PC-9 (cell line): ENCODE results near the gene SH3PXD2A. TPM values are rescaled to one million over a fixed set of nuclear protein-coding genes. Genes with fewer than 3 reads are reported as not detected.

Source experiments
- BruUV-seq: library from RNA; stranded (reverse); fragments of 400-500 nt; replicated peaks from 2 replicates; lab custom pipeline; 2021; lab: Mats Ljungman, UMichigan
- CTCF ChIA-PET: fragments of 300-600 bp; sonication (Branson Sonifier 250); formaldehyde crosslinking; loops from one replicate; lab custom pipeline; 2022; ENCODE audit warnings: antibody characterized with exemption; lab: Charles Lee
- POLR2A ChIA-PET: fragments of 300-600 bp; sonication (Branson Sonifier 250); formaldehyde crosslinking; loops from one replicate; lab custom pipeline; 2022; ENCODE audit warnings: antibody characterized with exemption; ENCODE audit not compliant: unreplicated experiment; lab: Charles Lee
- DNase-seq, 2 experiments: peaks; one replicate each; pipeline versions ENCODE4 v3.0.0 to v3.0.0-alpha.2; 2015 to 2022; ENCODE audit warnings: mixed read lengths in 1 of 2
- H2AFZ ChIP-seq: fragments of 200-600 bp; sonication (generic); 2 replicates; pipeline ENCODE4 v1.8.1; 2017; ENCODE audit warnings: antibody characterized with exemption
- H3F3A ChIP-seq: fragments of 200-600 bp; sonication (generic); 2 replicates; pipeline ENCODE4 v1.8.1; 2017; ENCODE audit warnings: antibody characterized with exemption, mild to moderate bottlenecking, low read depth; ENCODE audit not compliant: insufficient read depth
- H3K27ac ChIP-seq: fragments of 200-600 bp; sonication (generic); 2 replicates; pipeline ENCODE4 v1.6.1; 2016; ENCODE audit warnings: mixed run types
- H3K27me3 ChIP-seq: fragments of 200-600 bp; sonication (generic); 2 replicates; pipeline ENCODE4 v1.6.1; 2016; ENCODE audit warnings: low read depth, mixed run types; ENCODE audit not compliant: insufficient read depth
- H3K36me3 ChIP-seq: fragments of 200-600 bp; sonication (generic); 2 replicates; pipeline ENCODE4 v1.6.1; 2016; ENCODE audit warnings: low read depth, mixed run types
- H3K4me1 ChIP-seq: fragments of 200-600 bp; sonication (generic); replicated peaks from 2 replicates; pipeline ENCODE4 v1.6.1; 2016; ENCODE audit warnings: mixed run types; ENCODE audit not compliant: insufficient read depth
- H3K4me2 ChIP-seq: fragments of 200-600 bp; sonication (generic); 2 replicates; pipeline ENCODE4 v1.6.1; 2017; ENCODE audit warnings: mixed run types
- H3K4me3 ChIP-seq: fragments of 200-600 bp; sonication (generic); 2 replicates; pipeline ENCODE4 v1.6.1; 2016; ENCODE audit warnings: mixed run types
- H3K79me2 ChIP-seq: fragments of 200-600 bp; sonication (generic); 2 replicates; pipeline ENCODE4 v1.6.1; 2017; ENCODE audit warnings: low read depth, mixed run types
- H3K9me2 ChIP-seq: fragments of 200-600 bp; sonication (generic); 2 replicates; pipeline ENCODE4 v1.8.1; 2017; ENCODE audit warnings: mild to moderate bottlenecking; ENCODE audit not compliant: insufficient read depth
- H3K9me3 ChIP-seq: fragments of 200-600 bp; sonication (generic); 2 replicates; pipeline ENCODE4 v1.8.1; 2016; ENCODE audit warnings: low read depth; ENCODE audit not compliant: insufficient read depth
- H4K20me1 ChIP-seq: fragments of 200-600 bp; sonication (generic); 2 replicates; pipeline ENCODE4 v1.8.1; 2017; ENCODE audit not compliant: insufficient read depth
- EZH2 ChIP-seq: fragments of 200-600 bp; sonication (generic); IDR thresholded peaks from 2 replicates; pipeline ENCODE4 v1.8.0; 2017; ENCODE audit warnings: antibody characterized with exemption, low read depth
- intact Hi-C: fragments of 100-400 bp; cut with micrococcal nuclease; formaldehyde crosslinking; loops from one replicate; pipeline ENCODE4 v1.10.0; 2022; ENCODE audit not compliant: unreplicated experiment
- total RNA-seq: library from RNA; stranded (reverse); gene quantifications from 2 replicates; pipeline ENCODE4 v1.2.3, GENCODE V29; 2021
- TF ChIP-seq, protein P1 (sequence below): fragments of 200-600 bp; sonication (generic); conservative IDR thresholded peaks from 2 replicates; pipeline ENCODE4 v1.6.1; 2017; ENCODE audit warnings: mixed run types, antibody characterized with exemption, mild to moderate bottlenecking, moderate library complexity

The SH3PXD2A gene
- total RNA-seq, 1 experiment from 2014 or later: 12.5 TPM

DNA sequence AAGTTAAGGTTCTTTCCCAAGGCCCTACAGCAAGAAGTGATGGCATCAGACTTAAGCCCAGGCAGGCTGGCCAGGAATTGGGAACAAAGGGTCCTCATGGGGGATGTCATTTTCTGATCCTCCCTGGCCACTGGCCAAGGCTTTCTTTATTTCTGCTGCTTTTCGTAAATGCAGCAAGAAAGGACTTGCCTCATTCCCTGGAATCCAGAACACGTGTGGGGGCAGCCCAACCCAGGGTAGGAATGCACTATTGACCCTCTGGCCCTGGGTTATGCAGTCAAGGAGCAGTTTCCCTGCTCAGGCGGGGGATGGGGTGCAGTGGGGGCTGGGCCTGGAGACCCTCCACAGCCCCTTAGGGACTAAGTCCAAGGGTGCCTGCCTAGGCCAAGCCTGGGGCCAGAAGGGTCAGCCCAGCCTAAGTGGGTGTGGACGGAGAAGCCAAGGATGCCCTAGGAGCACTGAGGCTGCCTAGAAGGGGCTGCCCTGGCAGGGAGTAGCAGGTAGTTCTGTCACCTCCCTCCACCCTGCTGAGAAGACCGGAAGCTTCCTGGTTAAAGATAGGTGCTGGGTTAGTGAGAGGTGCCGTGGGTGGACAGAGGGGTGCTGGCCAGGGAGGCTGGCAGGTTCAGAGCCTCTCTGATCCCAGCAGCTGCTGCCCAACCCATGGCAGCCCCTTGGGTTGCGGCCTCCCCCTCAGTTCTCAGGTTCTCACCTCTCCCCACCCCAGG lies 179.2 kb downstream of the SH3PXD2A start:
- ChIA-PET POLR2A (no interaction called here), CTCF (no interaction called here)
- H3K4me2 ChIP-seq: no peak overlapping the region
- H3K27me3 ChIP-seq: no peaks in the 10 kb centered on the region
- BruUV-seq: no TSS peak
- no peak overlapping the region for H3K4me3 ChIP-seq
- no peaks in the 10 kb centered on the region for H3K36me3 ChIP-seq
- H3K27ac ChIP-seq: no peak overlapping the region
- TF ChIP-seq, protein P1, sequence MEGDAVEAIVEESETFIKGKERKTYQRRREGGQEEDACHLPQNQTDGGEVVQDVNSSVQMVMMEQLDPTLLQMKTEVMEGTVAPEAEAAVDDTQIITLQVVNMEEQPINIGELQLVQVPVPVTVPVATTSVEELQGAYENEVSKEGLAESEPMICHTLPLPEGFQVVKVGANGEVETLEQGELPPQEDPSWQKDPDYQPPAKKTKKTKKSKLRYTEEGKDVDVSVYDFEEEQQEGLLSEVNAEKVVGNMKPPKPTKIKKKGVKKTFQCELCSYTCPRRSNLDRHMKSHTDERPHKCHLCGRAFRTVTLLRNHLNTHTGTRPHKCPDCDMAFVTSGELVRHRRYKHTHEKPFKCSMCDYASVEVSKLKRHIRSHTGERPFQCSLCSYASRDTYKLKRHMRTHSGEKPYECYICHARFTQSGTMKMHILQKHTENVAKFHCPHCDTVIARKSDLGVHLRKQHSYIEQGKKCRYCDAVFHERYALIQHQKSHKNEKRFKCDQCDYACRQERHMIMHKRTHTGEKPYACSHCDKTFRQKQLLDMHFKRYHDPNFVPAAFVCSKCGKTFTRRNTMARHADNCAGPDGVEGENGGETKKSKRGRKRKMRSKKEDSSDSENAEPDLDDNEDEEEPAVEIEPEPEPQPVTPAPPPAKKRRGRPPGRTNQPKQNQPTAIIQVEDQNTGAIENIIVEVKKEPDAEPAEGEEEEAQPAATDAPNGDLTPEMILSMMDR: no peak
- no peak for TF ChIP-seq EZH2
- H3K9me2 ChIP-seq: no peaks in the 10 kb centered on the region
- no peaks in the 10 kb centered on the region for H3F3A ChIP-seq
- DNase-seq: no peak
- H4K20me1 ChIP-seq: no peaks in the 10 kb centered on the region
- no peaks in the 10 kb centered on the region for H3K4me1 ChIP-seq
- H3K79me2 ChIP-seq: no peaks in the 10 kb centered on the region
- intact Hi-C loops: no loop called here
- H2AFZ ChIP-seq: no peak overlapping the region
- no peaks in the 10 kb centered on the region for H3K9me3 ChIP-seq

DNA sequence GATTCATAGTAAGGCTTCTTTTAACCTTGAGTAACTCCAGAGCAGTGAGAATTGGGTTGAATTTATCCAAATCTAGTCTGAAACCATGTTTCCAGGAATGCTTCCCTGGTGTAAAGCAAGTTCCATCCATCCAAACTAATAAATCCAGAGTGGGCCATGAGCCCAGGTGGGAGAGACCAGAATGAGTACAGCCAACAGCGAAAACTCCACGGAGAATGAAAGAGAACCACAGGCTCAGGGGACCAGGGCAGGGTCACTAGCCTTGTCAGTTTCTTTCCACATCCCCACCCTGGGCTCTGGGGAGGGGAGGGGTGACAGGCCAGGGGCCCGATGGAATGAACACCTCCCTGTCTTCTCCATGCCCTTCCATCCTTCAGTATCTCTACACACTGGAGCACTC lies 181.8 kb downstream of the SH3PXD2A start:
- H3K4me1 ChIP-seq: no peaks in the 10 kb centered on the region
- TF ChIP-seq, protein P1: no peak
- TF ChIP-seq EZH2: no peak

DNA sequence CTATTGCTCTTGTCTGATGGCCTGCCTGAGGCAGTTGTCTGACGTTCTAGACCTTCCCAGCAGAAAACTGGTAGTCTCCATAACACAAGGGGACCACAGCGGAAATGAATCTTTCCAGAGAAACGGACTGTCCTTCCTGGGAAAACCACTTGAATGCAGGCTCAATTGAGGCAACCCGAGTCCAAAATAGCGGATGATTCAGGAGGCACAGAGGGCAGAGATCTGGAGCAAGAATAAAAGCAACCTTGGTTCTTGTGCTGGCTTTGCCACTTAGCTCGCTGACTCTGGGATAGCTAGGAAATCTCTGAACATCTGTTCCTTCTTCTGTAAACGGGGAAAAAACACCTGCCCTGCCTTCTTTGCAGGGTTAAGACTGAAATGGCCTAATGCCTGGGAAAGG lies 183.0 kb downstream of the SH3PXD2A start:
- H3K9me3 ChIP-seq: no peaks in the 10 kb centered on the region
- no peaks in the 10 kb centered on the region for H3K79me2 ChIP-seq
- ChIA-PET POLR2A (no interaction called here), CTCF (no interaction called here)
- no peaks in the 10 kb centered on the region for H4K20me1 ChIP-seq
- H3K4me1 ChIP-seq: no peaks in the 10 kb centered on the region
- no peak overlapping the region for H2AFZ ChIP-seq
- H3K27ac ChIP-seq: no peak overlapping the region
- no peak overlapping the region for H3K4me2 ChIP-seq
- intact Hi-C loops: no loop called here
- DNase-seq: no peak
- H3K9me2 ChIP-seq: no peaks in the 10 kb centered on the region
- no peak for TF ChIP-seq EZH2
- TF ChIP-seq, protein P1: no peak
- no peaks in the 10 kb centered on the region for H3K36me3 ChIP-seq
- H3K4me3 ChIP-seq: no peak overlapping the region
- H3F3A ChIP-seq: no peaks in the 10 kb centered on the region
- no peaks in the 10 kb centered on the region for H3K27me3 ChIP-seq
- BruUV-seq: no TSS peak

More for the DNA sequence above, 181.8 kb downstream of the SH3PXD2A start:
- ChIA-PET CTCF (no interaction called here), POLR2A (no interaction called here)
- Histone ChIP-seq H3K27me3 (no peaks in the 10 kb centered on the region), H3K4me3 (no peak overlapping the region), H3K27ac (no peak overlapping the region), H4K20me1 (no peaks in the 10 kb centered on the region), H3K4me2 (no peak overlapping the region), H3F3A (no peaks in the 10 kb centered on the region), H3K36me3 (no peaks in the 10 kb centered on the region), H2AFZ (no peak overlapping the region), H3K9me2 (no peaks in the 10 kb centered on the region), H3K9me3 (no peaks in the 10 kb centered on the region), H3K79me2 (no peaks in the 10 kb centered on the region)
- no TSS peak for BruUV-seq
- DNase-seq: no peak
- intact Hi-C loops: no loop called here
